ENCODE results near the gene GOLGA6L2. TPM values are rescaled to one million over a fixed set of nuclear protein-coding genes. Genes with fewer than 3 reads are reported as not detected.
A peak's percentile ranks its signal among the peaks of the same experiment; 100 is the strongest.

GOLGA6L2 gene
- total RNA-seq, 1 donor: not detected

GRCh38 chr15:23472678-23473077 lies 25.6 kb upstream of the GOLGA6L2 start:
- no peak for TF ChIP-seq CTCF (IDR thresholded peaks at IDR 0.05; ENCODE audit: insufficient read depth, low read depth, low read length)
- DNase-seq (ENCODE audit: low read depth): no peak
- no peak overlapping the region for H3K4me3 ChIP-seq (ENCODE audit: low read depth, low read length)

- no peak for TF ChIP-seq CTCF (IDR thresholded peaks at IDR 0.05; ENCODE audit: insufficient read depth, low read depth, low read length)
- no peak for DNase-seq (ENCODE audit: low read depth)
- H3K4me3 ChIP-seq (ENCODE audit: low read depth, low read length): no peak overlapping the region
Measured at GRCh38 chr15:23472033-23472432, 25.0 kb upstream of the GOLGA6L2 start.

- H3K4me3 ChIP-seq (ENCODE audit: low read depth, low read length): no peak overlapping the region
- peak; percentile 47 for DNase-seq (ENCODE audit: low read depth)
- TF ChIP-seq CTCF (IDR thresholded peaks at IDR 0.05; ENCODE audit: insufficient read depth, low read depth, low read length): peak; percentile 43
Measured at GRCh38 chr15:23467110-23467600, 20.1 kb upstream of the GOLGA6L2 start.

GRCh38 chr15:23457890-23458289 lies 10.8 kb upstream of the GOLGA6L2 start:
- no peak overlapping the region for H3K4me3 ChIP-seq (ENCODE audit: low read depth, low read length)
- no peak for TF ChIP-seq CTCF (IDR thresholded peaks at IDR 0.05; ENCODE audit: insufficient read depth, low read depth, low read length)
- peak; percentile 1 for DNase-seq (ENCODE audit: low read depth)

GRCh38 chr15:23446215-23447106 lies 582 bp downstream of the GOLGA6L2 start:
- H3K4me3 ChIP-seq (ENCODE audit: low read depth, low read length): no peak overlapping the region
- TF ChIP-seq CTCF (IDR thresholded peaks at IDR 0.05; ENCODE audit: insufficient read depth, low read depth, low read length): no peak
- DNase-seq (ENCODE audit: low read depth): no peak

- no peak for TF ChIP-seq CTCF (IDR thresholded peaks at IDR 0.05; ENCODE audit: insufficient read depth, low read depth, low read length)
- no peak for DNase-seq (ENCODE audit: low read depth)
- H3K4me3 ChIP-seq (ENCODE audit: low read depth, low read length): no peak overlapping the region
Measured at GRCh38 chr15:23444269-23444668, 2.8 kb downstream of the GOLGA6L2 start.

Measured in fibroblast of villous mesenchyme (primary cell).